OCI-LY1 (cell line): Measurements from ENCODE around the gene TATDN2.

Source experiments
- H2AFZ ChIP-seq: fragments of 200-600 bp; sonication (generic), shearing (Covaris generic); 2 replicates; pipeline ENCODE4 v1.6.0; 2014; ENCODE audit warnings: antibody characterized with exemption, mild to moderate bottlenecking, low read length
- H3F3A ChIP-seq: fragments of 200-600 bp; sonication (generic), shearing (Covaris generic); 2 replicates; pipeline ENCODE4 v1.6.0; 2014; ENCODE audit warnings: mild to moderate bottlenecking, antibody characterized with exemption, low read length, moderate library complexity; ENCODE audit not compliant: insufficient read depth
- H3K27ac ChIP-seq: fragments of 200-600 bp; sonication (generic); 2 replicates; pipeline ENCODE4 v1.5.1; 2014; ENCODE audit warnings: low read length, mixed run types, mild to moderate bottlenecking, low read depth; ENCODE audit not compliant: poor library complexity, severe bottlenecking
- H3K27me3 ChIP-seq: fragments of 200-600 bp; sonication (generic); 2 replicates; pipeline ENCODE4 v1.6.0; 2014; ENCODE audit warnings: antibody characterized with exemption, mild to moderate bottlenecking, low read length, moderate library complexity; ENCODE audit not compliant: insufficient read depth
- H3K36me3 ChIP-seq: fragments of 200-600 bp; sonication (generic); 2 replicates; pipeline ENCODE4 v1.6.1; 2014; ENCODE audit warnings: mild to moderate bottlenecking, antibody characterized with exemption, low read length, moderate library complexity, mixed read lengths; ENCODE audit not compliant: insufficient read depth
- H3K4me1 ChIP-seq: fragments of 200-600 bp; sonication (generic); 2 replicates; pipeline ENCODE4 v1.5.1; 2014; ENCODE audit warnings: mild to moderate bottlenecking, low read length, moderate library complexity; ENCODE audit not compliant: insufficient read depth, severe bottlenecking
- H3K4me2 ChIP-seq: fragments of 200-600 bp; sonication (generic), shearing (Covaris generic); 2 replicates; pipeline ENCODE4 v1.6.1; 2014; ENCODE audit warnings: low read length
- H3K4me3 ChIP-seq: fragments of 200-600 bp; sonication (generic); 2 replicates; pipeline ENCODE4 v1.5.1; 2014; ENCODE audit warnings: low read length, low read depth, mild to moderate bottlenecking, mixed read lengths; ENCODE audit not compliant: poor library complexity, severe bottlenecking
- H3K79me2 ChIP-seq: fragments of 200-600 bp; shearing (Covaris generic); 2 replicates; pipeline ENCODE4 v1.6.1; 2016; ENCODE audit warnings: mixed run types, low read length, mixed read lengths; ENCODE audit not compliant: insufficient read depth
- H3K9ac ChIP-seq: fragments of 200-600 bp; sonication (generic), shearing (Covaris generic); 2 replicates; pipeline ENCODE4 v1.6.1; 2014; ENCODE audit warnings: mild to moderate bottlenecking, low read length, mixed read lengths
- H3K9me2 ChIP-seq: fragments of 200-600 bp; sonication (generic), shearing (Covaris generic); 2 replicates; pipeline ENCODE4 v1.6.1; 2014; ENCODE audit warnings: low read depth, mild to moderate bottlenecking, low read length, mixed read lengths
- H3K9me3 ChIP-seq: fragments of 200-600 bp; shearing (Covaris generic); 2 replicates; pipeline ENCODE4 v1.6.1; 2014; ENCODE audit warnings: low read length, mixed read lengths
- H4K20me1 ChIP-seq: fragments of 200-600 bp; sonication (generic), shearing (Covaris generic); 2 replicates; pipeline ENCODE4 v1.6.0; 2016; ENCODE audit warnings: mild to moderate bottlenecking, low read length; ENCODE audit not compliant: insufficient read depth
- EZH2 ChIP-seq: fragments of 200-600 bp; sonication (generic), shearing (Covaris generic); IDR thresholded peaks from 2 replicates; pipeline ENCODE4 v1.8.0; 2017; ENCODE audit warnings: borderline replicate concordance, mixed run types, mild to moderate bottlenecking, antibody characterized with exemption, low read length, moderate library complexity, mixed read lengths
- TF ChIP-seq, protein P1 (sequence below): fragments of 200-600 bp; sonication (generic), shearing (Covaris generic); IDR thresholded peaks from 2 replicates; pipeline ENCODE4 v1.5.1; 2017; ENCODE audit warnings: mild to moderate bottlenecking, antibody characterized with exemption, low read length, moderate library complexity, mixed read lengths

The TATDN2 gene

DNA sequence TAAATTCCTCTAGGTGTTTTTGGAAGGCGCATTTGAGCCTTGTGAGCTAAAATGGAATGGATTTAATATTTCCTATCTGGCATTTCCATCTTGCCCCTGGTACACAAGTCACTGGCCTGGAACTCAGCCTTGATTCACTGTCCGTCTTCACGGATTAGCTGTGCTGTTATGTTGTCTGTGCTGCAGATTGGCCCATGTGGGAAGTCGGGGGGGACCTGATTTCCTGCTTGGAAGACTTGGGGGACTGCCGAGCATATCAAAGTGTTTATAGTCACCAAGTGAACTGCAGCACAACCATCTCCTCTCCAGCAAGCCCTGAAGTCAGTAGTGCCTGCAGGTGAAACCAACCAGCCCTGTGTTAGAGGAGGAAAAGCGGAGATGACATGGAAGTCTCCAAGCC is 32.3 kb downstream of the TATDN2 start:
- TF ChIP-seq, protein P1, sequence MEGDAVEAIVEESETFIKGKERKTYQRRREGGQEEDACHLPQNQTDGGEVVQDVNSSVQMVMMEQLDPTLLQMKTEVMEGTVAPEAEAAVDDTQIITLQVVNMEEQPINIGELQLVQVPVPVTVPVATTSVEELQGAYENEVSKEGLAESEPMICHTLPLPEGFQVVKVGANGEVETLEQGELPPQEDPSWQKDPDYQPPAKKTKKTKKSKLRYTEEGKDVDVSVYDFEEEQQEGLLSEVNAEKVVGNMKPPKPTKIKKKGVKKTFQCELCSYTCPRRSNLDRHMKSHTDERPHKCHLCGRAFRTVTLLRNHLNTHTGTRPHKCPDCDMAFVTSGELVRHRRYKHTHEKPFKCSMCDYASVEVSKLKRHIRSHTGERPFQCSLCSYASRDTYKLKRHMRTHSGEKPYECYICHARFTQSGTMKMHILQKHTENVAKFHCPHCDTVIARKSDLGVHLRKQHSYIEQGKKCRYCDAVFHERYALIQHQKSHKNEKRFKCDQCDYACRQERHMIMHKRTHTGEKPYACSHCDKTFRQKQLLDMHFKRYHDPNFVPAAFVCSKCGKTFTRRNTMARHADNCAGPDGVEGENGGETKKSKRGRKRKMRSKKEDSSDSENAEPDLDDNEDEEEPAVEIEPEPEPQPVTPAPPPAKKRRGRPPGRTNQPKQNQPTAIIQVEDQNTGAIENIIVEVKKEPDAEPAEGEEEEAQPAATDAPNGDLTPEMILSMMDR: no peak
- TF ChIP-seq EZH2: no peak
- Histone ChIP-seq H3K4me3 (no peak overlapping the region), H3K9ac (no peak overlapping the region), H3K9me2 (no peaks in the 10 kb centered on the region), H3K9me3 (no peaks in the 10 kb centered on the region), H3K4me2 (no peak overlapping the region), H4K20me1 (no peaks in the 10 kb centered on the region), H3K36me3 (peaks cover 79% of the 10 kb centered on the region; the same call in 1 of the 2 replicates), H3K79me2 (peaks cover 5% of the 10 kb centered on the region), H3K4me1 (peaks cover 20% of the 10 kb centered on the region), H3F3A (no peaks in the 10 kb centered on the region), H3K27ac (no peak overlapping the region), H3K27me3 (no peaks in the 10 kb centered on the region), H2AFZ (no peak overlapping the region)

DNA sequence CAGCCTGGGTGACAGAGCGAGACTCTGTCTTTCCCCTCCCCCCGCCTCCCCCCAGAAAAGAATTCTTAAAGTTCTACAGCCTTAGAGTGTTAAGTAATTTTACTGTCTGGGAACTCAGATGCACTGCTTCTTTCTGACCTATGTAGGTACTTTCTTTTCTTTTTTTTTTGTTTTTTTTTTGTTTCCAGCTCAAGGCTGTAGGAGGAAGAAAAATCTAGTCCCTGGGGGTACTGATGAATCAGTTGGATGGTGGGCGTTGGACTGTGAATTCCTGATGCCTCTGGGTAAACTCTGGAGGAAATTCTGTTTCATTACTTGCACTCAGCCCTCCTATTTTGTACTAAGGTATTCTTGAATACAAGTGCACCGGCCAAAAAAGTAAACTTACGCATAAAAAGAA is 33.7 kb downstream of the TATDN2 start:
- Histone ChIP-seq H2AFZ (no peak overlapping the region), H4K20me1 (no peaks in the 10 kb centered on the region), H3K4me2 (no peak overlapping the region), H3F3A (no peaks in the 10 kb centered on the region), H3K9me2 (no peaks in the 10 kb centered on the region), H3K4me1 (peaks cover 20% of the 10 kb centered on the region), H3K36me3 (peaks cover 65% of the 10 kb centered on the region; the same call in 1 of the 2 replicates), H3K27ac (no peak overlapping the region), H3K27me3 (no peaks in the 10 kb centered on the region), H3K4me3 (no peak overlapping the region), H3K9ac (no peak overlapping the region), H3K79me2 (no peaks in the 10 kb centered on the region), H3K9me3 (no peaks in the 10 kb centered on the region)
- TF ChIP-seq, protein P1: no peak
- no peak for TF ChIP-seq EZH2

DNA sequence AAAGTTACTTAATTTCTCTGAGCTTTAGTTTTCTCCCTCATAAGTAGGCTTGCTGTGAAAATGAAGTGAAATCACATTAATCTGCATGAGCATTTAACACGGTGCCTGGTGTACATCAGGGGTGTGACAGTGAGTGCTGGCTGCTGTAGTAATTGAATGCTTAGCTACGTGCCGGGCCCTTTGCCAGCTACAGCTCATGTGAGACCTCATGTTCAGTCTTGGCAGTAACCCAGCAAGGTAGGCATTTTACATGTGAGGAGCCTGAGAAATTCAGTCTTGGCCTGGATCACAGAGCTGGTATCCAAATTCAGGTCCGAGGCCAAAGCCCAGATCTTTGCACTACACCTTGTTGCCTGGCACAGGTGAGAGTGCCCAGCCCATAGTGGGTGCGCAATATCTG is 35.4 kb downstream of the TATDN2 start:
- H3K4me2 ChIP-seq: no peak overlapping the region
- no peak overlapping the region for H3K9ac ChIP-seq
- no peak for TF ChIP-seq EZH2
- TF ChIP-seq, protein P1: no peak
- no peaks in the 10 kb centered on the region for H3F3A ChIP-seq
- H4K20me1 ChIP-seq: no peaks in the 10 kb centered on the region
- peaks cover 64% of the 10 kb centered on the region; the same call in 1 of the 2 replicates for H3K36me3 ChIP-seq
- H3K4me3 ChIP-seq: no peak overlapping the region
- no peak overlapping the region for H3K27ac ChIP-seq
- no peak overlapping the region for H2AFZ ChIP-seq
- no peaks in the 10 kb centered on the region for H3K9me3 ChIP-seq
- H3K4me1 ChIP-seq: peaks cover 20% of the 10 kb centered on the region
- H3K27me3 ChIP-seq: no peaks in the 10 kb centered on the region
- H3K9me2 ChIP-seq: no peaks in the 10 kb centered on the region
- no peaks in the 10 kb centered on the region for H3K79me2 ChIP-seq
